ENCODE data around the gene TMC1. TPM values are rescaled to one million over a fixed set of nuclear protein-coding genes. Genes with fewer than 3 reads are reported as not detected.
A peak's percentile ranks its signal among the peaks of the same experiment; 100 is the strongest.

TMC1 gene
- polyA plus RNA-seq, 3 donors: 0.16 to 0.55 (median 0.40) TPM

DNA sequence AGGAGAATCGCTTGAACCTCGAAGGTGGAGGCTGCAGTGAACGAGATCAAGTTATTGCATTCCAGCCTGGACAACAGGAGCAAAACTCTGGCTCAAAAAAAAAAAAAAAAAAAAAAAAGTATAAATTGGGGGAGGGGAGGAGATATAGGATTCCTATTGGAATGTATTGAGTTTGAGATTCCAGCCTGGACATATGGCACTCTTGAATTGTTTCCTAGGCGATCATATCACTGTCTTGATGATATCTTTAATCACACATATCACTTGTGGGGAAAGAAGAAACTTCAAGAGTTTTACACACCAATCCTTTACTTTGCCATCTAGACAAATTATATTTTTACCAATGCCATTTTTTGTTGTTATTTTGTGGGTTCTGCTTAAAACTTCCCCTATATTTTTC, 42.4 kb downstream of the TMC1 start:
- no peak overlapping the region for H3K4me3 Mint-ChIP-seq
- peaks cover 20% of the 10 kb centered on the region for H3K4me1 Mint-ChIP-seq
- no peaks in the 10 kb centered on the region for H4K20me1 ChIP-seq (ENCODE audit: insufficient read depth, low read length)
- H3K9me3 ChIP-seq (replicated peaks in 1 of 2; ENCODE audit: control insufficient read depth in 1 of 2, insufficient read depth in 1 of 2, low read length in 2 of 2): no peaks in the 10 kb centered on the region
- H3K79me2 ChIP-seq (ENCODE audit: insufficient read depth, low read length): no peaks in the 10 kb centered on the region
- H3K4me3 ChIP-seq (replicated peaks in 1 of 3; ENCODE audit: low read depth in 2 of 3, low read length in 3 of 3): no peak overlapping the region
- TF ChIP-seq, protein P1, sequence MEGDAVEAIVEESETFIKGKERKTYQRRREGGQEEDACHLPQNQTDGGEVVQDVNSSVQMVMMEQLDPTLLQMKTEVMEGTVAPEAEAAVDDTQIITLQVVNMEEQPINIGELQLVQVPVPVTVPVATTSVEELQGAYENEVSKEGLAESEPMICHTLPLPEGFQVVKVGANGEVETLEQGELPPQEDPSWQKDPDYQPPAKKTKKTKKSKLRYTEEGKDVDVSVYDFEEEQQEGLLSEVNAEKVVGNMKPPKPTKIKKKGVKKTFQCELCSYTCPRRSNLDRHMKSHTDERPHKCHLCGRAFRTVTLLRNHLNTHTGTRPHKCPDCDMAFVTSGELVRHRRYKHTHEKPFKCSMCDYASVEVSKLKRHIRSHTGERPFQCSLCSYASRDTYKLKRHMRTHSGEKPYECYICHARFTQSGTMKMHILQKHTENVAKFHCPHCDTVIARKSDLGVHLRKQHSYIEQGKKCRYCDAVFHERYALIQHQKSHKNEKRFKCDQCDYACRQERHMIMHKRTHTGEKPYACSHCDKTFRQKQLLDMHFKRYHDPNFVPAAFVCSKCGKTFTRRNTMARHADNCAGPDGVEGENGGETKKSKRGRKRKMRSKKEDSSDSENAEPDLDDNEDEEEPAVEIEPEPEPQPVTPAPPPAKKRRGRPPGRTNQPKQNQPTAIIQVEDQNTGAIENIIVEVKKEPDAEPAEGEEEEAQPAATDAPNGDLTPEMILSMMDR (IDR thresholded peaks at IDR 0.05): no peak
- DNase-seq: no peak
- H3K9ac ChIP-seq (ENCODE audit: insufficient read depth, low read length, poor library complexity, severe bottlenecking): no peak overlapping the region
- no peaks in the 10 kb centered on the region for H3K27me3 ChIP-seq (ENCODE audit: control insufficient read depth in 2 of 2, insufficient read depth in 2 of 2, low read length in 2 of 2)
- H3K27ac ChIP-seq (ENCODE audit: low read depth in 1 of 2, low read length in 2 of 2): no peak overlapping the region
- peaks cover 16 to 18% of the 10 kb centered on the region in 2 donors for H3K4me1 ChIP-seq (ENCODE audit: control insufficient read depth in 1 of 2, insufficient read depth in 2 of 2, low read length in 2 of 2)
- H2AFZ ChIP-seq (ENCODE audit: insufficient read depth, low read depth, low read length, poor library complexity, severe bottlenecking): no peak overlapping the region
- H3K9me3 Mint-ChIP-seq: no peaks in the 10 kb centered on the region
- H3K4me2 ChIP-seq (replicated peaks; ENCODE audit: extremely low read depth, low read length, poor library complexity, severe bottlenecking): no peak overlapping the region
- 100% methylated on average over 3 of the region's 4 CpGs for whole genome bisulfite sequencing (ENCODE audit: insufficient coverage)
- H3K36me3 Mint-ChIP-seq: no peaks in the 10 kb centered on the region
- no peak overlapping the region for H3K27ac Mint-ChIP-seq
- H3K36me3 ChIP-seq (replicated peaks in 1 of 2; ENCODE audit: control insufficient read depth in 1 of 2, insufficient read depth in 2 of 2, low read length in 2 of 2): no peaks in the 10 kb centered on the region
- H3K27me3 Mint-ChIP-seq (ENCODE audit: low read depth in 3 of 3): no peaks in the 10 kb centered on the region
- intact Hi-C loops (cut with micrococcal nuclease): no loop called here

DNA sequence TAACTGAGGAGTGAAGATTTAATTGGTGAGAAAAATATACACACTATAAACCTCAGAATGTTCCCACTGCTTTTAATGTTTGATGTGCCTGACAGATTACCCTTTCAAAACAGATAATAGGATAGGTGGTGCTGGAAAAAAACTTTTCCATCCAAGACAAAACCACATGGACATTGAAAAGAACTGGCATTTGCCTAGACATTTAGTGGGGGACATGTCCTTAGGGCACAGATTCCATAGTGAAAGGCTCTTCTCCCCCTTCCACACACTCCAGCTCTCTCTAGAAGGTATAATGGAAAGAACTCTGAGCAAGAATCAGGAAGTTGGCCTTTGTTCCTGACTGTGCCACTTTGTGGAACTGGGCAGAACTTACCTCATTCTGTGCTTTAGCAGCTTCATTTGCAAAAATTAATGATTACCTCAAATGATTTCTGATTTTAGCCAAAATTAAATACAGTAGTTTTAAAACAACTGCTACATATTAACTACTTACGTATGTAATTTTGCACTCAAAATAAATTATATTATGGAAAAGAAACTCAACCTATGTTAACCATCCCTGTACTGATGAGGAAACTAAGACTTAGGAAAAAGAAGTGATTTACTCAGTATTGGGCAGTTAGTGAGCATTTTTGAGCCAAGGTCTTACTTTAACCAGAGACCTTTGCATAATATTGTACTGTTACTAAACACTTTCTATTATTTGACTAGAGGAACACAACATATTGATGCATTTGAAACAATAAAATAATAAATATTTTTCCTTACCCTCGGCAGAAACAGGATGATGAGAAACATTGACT, 43.3 kb downstream of the TMC1 start:
- H3K4me3 ChIP-seq (replicated peaks in 1 of 3; ENCODE audit: low read depth in 2 of 3, low read length in 3 of 3): no peak overlapping the region
- H3K4me1 ChIP-seq (ENCODE audit: control insufficient read depth in 1 of 2, insufficient read depth in 2 of 2, low read length in 2 of 2): peaks cover 16 to 18% of the 10 kb centered on the region in 2 donors
- no peaks in the 10 kb centered on the region for H3K36me3 ChIP-seq (replicated peaks in 1 of 2; ENCODE audit: control insufficient read depth in 1 of 2, insufficient read depth in 2 of 2, low read length in 2 of 2)
- H3K9ac ChIP-seq (ENCODE audit: insufficient read depth, low read length, poor library complexity, severe bottlenecking): no peak overlapping the region
- Mint-ChIP-seq H3K27ac (peak overlapping the region; percentile 4 to 84 (median 46)), H3K36me3 (no peaks in the 10 kb centered on the region), H3K4me1 (peaks cover 21% of the 10 kb centered on the region), H3K4me3 (no peak overlapping the region), H3K27me3 (ENCODE audit: low read depth in 3 of 3) (peaks cover 0 to 4% (median 0%) of the 10 kb centered on the region in 3 donors), H3K9me3 (peaks cover 0 to 2% (median 0%) of the 10 kb centered on the region in 7 donors)
- H2AFZ ChIP-seq (ENCODE audit: insufficient read depth, low read depth, low read length, poor library complexity, severe bottlenecking): no peak overlapping the region
- DNase-seq: peak in 2 of 3 donors; percentile 46 to 54
- WGBS (ENCODE audit: insufficient coverage): no CpG with 5 or more reads among the region's 2 CpGs
- H3K4me2 ChIP-seq (replicated peaks; ENCODE audit: extremely low read depth, low read length, poor library complexity, severe bottlenecking): peak overlapping the region; percentile 26
- H4K20me1 ChIP-seq (ENCODE audit: insufficient read depth, low read length): no peaks in the 10 kb centered on the region
- H3K79me2 ChIP-seq (ENCODE audit: insufficient read depth, low read length): no peaks in the 10 kb centered on the region
- intact Hi-C loops (cut with micrococcal nuclease): no loop called here
- H3K27me3 ChIP-seq (ENCODE audit: control insufficient read depth in 2 of 2, insufficient read depth in 2 of 2, low read length in 2 of 2): no peaks in the 10 kb centered on the region
- peak overlapping the region in 1 of 2 donors; percentile 43 for H3K27ac ChIP-seq (ENCODE audit: low read depth in 1 of 2, low read length in 2 of 2)
- no peaks in the 10 kb centered on the region for H3K9me3 ChIP-seq (replicated peaks in 1 of 2; ENCODE audit: control insufficient read depth in 1 of 2, insufficient read depth in 1 of 2, low read length in 2 of 2)
- TF ChIP-seq, protein P1 (IDR thresholded peaks at IDR 0.05): no peak
